Osteocyte (in vitro differentiated cells): ENCODE data around the gene NOC2L. TPM values are rescaled to one million over a fixed set of nuclear protein-coding genes. Genes with fewer than 3 reads are reported as not detected.
"Not testable (repeated sequence)": the region's sequence is repeated elsewhere in the genome, so short reads cannot be mapped to it uniquely, and the experiment has no call there.

Experiments used
- DNase-seq: peaks from one replicate; pipeline ENCODE4 v3.0.0; 2021; ENCODE audit warnings: mixed read lengths; ENCODE audit not compliant: unreplicated experiment; ENCODE audit errors: extremely low spot score
- H3K27ac Mint-ChIP-seq: one replicate; pipeline ENCODE4 v1.8.0; 2021; ENCODE audit warnings: mild to moderate bottlenecking, mixed read lengths; ENCODE audit not compliant: unreplicated experiment
- H3K27me3 Mint-ChIP-seq: one replicate; pipeline ENCODE4 v1.8.0; 2021; ENCODE audit warnings: mixed read lengths; ENCODE audit not compliant: unreplicated experiment
- H3K36me3 Mint-ChIP-seq: one replicate; pipeline ENCODE4 v1.8.0; 2021; ENCODE audit warnings: mixed read lengths; ENCODE audit not compliant: unreplicated experiment
- H3K4me1 Mint-ChIP-seq: one replicate; pipeline ENCODE4 v1.8.0; 2021; ENCODE audit warnings: mixed read lengths; ENCODE audit not compliant: unreplicated experiment
- H3K4me3 Mint-ChIP-seq: one replicate; pipeline ENCODE4 v1.8.0; 2021; ENCODE audit warnings: mild to moderate bottlenecking, moderate library complexity, mixed read lengths; ENCODE audit not compliant: unreplicated experiment
- H3K9me3 Mint-ChIP-seq: one replicate; pipeline ENCODE4 v1.8.0; 2021; ENCODE audit warnings: mixed read lengths; ENCODE audit not compliant: unreplicated experiment
- CTCF ChIP-seq: fragments of 200-600 bp; sonication (generic); IDR thresholded peaks from 2 replicates; pipeline ENCODE4 v1.5.0; 2021; ENCODE audit warnings: antibody characterized with exemption, mild to moderate bottlenecking, moderate library complexity
- total RNA-seq: library from RNA; stranded (reverse); gene quantifications from 2 replicates; pipeline ENCODE4 v1.2.1, GENCODE V29; 2021

NOC2L gene
- total RNA-seq, 1 donor from 2014 or later: 60.5 TPM

GRCh38 chr1:979744-980072 lies 20.7 kb upstream of the NOC2L start:
- Mint-ChIP-seq H3K27me3 (no peaks in the 10 kb centered on the region), H3K27ac (no peak overlapping the region), H3K36me3 (no peaks in the 10 kb centered on the region), H3K4me1 (peaks cover 5% of the 10 kb centered on the region), H3K9me3 (no peaks in the 10 kb centered on the region), H3K4me3 (no peak overlapping the region)
- DNase-seq: no peak
- no peak for TF ChIP-seq CTCF

- TF ChIP-seq CTCF: no peak
- H3K27ac Mint-ChIP-seq: no peak overlapping the region
- H3K4me1 Mint-ChIP-seq: peaks cover 5% of the 10 kb centered on the region
- H3K4me3 Mint-ChIP-seq: no peak overlapping the region
- H3K27me3 Mint-ChIP-seq: no peaks in the 10 kb centered on the region
- H3K36me3 Mint-ChIP-seq: no peaks in the 10 kb centered on the region
- no peaks in the 10 kb centered on the region for H3K9me3 Mint-ChIP-seq
- DNase-seq: no peak
These were observed 20.0 kb upstream of the NOC2L start for GRCh38 chr1:978835-979743.

GRCh38 chr1:978069-978834 lies 19.2 kb upstream of the NOC2L start:
- TF ChIP-seq CTCF: no peak
- Mint-ChIP-seq H3K4me1 (peaks cover 5% of the 10 kb centered on the region), H3K4me3 (no peak overlapping the region), H3K27me3 (no peaks in the 10 kb centered on the region), H3K9me3 (no peaks in the 10 kb centered on the region), H3K36me3 (no peaks in the 10 kb centered on the region), H3K27ac (peak overlapping the region; percentile 45)
- no peak for DNase-seq

- not testable (repeated sequence) for H3K4me1 Mint-ChIP-seq, H3K9me3 Mint-ChIP-seq, H3K27ac Mint-ChIP-seq, H3K27me3 Mint-ChIP-seq, H3K36me3 Mint-ChIP-seq, H3K4me3 Mint-ChIP-seq, DNase-seq
These were observed 17.7 kb upstream of the NOC2L start for GRCh38 chr1:976791-977190.

- DNase-seq: no peak
- no peaks in the 10 kb centered on the region for H3K27me3 Mint-ChIP-seq
- no peaks in the 10 kb centered on the region for H3K9me3 Mint-ChIP-seq
- H3K4me1 Mint-ChIP-seq: peaks cover 5% of the 10 kb centered on the region
- no peaks in the 10 kb centered on the region for H3K36me3 Mint-ChIP-seq
- no peak overlapping the region for H3K27ac Mint-ChIP-seq
- peak; percentile 76 for TF ChIP-seq CTCF
- no peak overlapping the region for H3K4me3 Mint-ChIP-seq
These were observed 17.0 kb upstream of the NOC2L start for GRCh38 chr1:975896-976683.
